WI38 (cell line): ENCODE results near the gene ZNF423.

Experiments used
- H3K4me3 ChIP-seq: 2 replicates; pipeline ENCODE4 v1.5.1; 2011; ENCODE audit warnings: low read depth, mild to moderate bottlenecking, control low read depth, low read length
- TF ChIP-seq, protein P1 (sequence below): IDR thresholded peaks from 2 replicates; pipeline ENCODE4 v1.5.1; 2012; ENCODE audit warnings: low read depth, mild to moderate bottlenecking, control low read depth, low read length

ZNF423 gene

DNA sequence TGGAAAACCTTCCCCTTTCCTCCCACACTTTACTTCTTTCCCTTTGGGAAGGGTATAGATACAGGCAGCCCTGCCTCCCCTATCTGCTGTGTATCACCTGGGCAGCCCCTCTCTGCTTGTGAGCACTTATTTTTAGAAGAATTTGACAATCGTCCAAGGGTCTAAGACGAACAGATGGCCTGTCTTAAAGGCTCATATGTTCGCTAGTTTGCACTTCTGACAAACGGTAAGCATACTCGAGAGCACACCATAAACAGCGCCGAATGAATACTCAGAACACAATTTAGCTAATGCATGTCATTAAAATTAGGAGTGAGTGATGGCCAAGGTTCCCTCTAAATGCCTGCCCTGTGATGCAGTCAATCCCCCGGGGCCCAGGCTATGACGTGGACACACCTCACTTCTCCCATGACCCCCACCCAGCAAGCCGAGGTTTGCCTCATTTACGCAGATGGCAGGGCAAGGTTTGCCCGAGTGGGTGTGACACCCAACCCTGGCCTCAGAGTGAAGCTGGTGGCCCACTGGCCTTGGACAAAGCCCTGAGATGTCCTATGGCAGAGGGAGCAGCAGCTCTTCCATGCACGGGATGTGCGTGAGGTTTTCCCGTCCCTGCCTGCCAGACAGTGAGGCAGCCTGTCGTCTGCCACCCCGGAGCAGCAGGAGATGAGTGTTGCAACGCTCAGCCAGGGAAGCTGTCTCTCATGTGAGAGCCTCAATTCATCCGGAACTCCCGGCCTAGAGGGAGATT lies 357.1 kb downstream of the ZNF423 start:
- TF ChIP-seq, protein P1, sequence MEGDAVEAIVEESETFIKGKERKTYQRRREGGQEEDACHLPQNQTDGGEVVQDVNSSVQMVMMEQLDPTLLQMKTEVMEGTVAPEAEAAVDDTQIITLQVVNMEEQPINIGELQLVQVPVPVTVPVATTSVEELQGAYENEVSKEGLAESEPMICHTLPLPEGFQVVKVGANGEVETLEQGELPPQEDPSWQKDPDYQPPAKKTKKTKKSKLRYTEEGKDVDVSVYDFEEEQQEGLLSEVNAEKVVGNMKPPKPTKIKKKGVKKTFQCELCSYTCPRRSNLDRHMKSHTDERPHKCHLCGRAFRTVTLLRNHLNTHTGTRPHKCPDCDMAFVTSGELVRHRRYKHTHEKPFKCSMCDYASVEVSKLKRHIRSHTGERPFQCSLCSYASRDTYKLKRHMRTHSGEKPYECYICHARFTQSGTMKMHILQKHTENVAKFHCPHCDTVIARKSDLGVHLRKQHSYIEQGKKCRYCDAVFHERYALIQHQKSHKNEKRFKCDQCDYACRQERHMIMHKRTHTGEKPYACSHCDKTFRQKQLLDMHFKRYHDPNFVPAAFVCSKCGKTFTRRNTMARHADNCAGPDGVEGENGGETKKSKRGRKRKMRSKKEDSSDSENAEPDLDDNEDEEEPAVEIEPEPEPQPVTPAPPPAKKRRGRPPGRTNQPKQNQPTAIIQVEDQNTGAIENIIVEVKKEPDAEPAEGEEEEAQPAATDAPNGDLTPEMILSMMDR: no peak
- H3K4me3 ChIP-seq: no peak overlapping the region

DNA sequence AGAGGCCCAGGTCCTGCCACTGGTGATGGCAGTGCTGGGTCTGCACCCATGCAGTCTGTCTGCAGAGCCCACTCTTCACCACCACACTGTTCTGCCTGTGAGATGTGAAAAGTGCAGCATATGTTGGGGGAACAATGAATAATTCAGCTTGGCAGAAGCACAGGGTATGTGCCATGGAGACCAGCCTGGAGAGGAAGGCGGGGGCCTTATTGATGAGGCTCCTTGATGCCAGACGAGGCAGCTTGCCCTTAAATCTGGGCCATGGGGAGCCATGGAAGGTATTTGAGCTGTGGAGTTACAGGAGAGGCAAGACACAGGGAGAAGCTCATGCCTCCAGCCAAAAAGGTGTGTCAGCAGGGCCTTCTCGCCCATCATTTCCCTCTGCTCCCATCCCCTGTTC lies 357.6 kb downstream of the ZNF423 start:
- H3K4me3 ChIP-seq: no peak overlapping the region
- TF ChIP-seq, protein P1: no peak

DNA sequence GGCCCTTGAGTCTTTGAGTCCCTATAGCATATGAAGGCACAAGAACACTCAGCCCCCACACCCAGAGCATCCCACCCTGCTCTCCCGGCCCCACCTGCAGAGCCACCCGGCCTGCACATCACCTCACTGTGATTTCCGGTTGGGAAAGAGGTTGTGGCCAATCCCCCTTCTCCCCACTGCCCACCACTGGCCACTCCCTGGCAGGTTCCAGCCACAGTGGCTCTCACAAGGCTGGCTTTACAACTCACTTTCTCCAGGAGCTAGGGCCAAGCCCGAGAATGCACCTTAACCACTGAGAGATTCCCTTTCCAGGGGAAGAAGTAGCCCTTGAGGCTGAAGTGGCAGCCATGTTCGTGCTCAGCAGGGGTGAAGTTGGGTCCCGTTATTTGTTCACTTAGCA lies 358.4 kb downstream of the ZNF423 start:
- H3K4me3 ChIP-seq: no peak overlapping the region
- TF ChIP-seq, protein P1: no peak

DNA sequence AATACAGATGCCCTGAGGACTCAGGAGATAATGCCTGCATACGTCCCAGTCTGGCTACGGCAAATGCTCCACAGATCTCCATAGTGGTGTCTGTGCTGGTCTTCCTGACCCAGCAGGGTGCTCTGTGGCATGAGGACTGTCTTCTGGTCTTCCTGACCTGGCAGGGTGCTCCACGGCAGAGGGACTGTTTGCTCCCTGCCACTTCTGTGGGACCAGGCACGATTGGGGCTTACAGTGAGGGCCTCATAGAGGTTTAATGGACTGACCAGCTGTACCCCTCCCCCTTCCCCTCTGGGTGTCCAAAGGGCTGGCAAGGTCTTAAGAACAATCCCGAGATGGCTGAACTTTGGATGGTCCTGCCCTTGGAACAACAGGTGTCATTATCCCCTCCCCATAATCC lies 359.3 kb downstream of the ZNF423 start:
- TF ChIP-seq, protein P1: no peak
- H3K4me3 ChIP-seq: no peak overlapping the region

DNA sequence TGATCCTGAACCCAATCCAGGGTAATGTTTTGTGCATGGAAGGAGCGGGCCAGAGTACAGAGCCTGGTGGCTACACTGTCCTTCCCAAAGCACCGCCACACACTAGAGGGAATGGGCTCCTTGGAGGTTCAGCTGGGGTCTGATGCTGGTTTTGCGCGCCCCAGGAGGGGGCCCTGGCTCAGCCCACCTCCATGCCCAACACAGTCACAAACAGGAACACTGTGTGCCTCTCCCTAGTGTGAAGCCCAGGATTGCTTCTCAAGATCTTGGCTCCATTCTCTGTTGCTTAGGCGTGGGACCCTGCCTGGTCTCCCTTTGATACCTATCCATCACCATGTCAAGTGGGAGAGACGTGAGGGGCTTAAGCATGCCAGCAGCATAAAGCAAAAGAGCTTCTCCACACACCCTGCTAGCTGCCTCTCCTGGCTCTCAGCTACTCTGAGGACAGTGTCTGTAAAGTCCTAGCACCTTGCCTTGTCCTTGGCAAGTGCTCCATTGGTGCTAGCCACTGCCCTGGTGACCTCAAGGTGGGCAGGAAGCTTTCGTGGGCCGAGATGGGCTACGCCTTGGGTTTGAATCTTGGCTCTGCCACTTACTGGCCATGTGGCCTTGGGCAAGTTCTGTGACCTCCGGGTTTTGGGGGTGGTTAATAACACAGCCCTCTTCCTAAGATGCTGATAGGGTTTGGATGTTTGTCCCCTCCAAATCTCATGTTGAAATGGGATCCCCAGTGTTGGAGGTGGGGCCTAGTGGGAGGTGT lies 360.1 kb downstream of the ZNF423 start:
- TF ChIP-seq, protein P1: no peak
- H3K4me3 ChIP-seq: no peak overlapping the region

DNA sequence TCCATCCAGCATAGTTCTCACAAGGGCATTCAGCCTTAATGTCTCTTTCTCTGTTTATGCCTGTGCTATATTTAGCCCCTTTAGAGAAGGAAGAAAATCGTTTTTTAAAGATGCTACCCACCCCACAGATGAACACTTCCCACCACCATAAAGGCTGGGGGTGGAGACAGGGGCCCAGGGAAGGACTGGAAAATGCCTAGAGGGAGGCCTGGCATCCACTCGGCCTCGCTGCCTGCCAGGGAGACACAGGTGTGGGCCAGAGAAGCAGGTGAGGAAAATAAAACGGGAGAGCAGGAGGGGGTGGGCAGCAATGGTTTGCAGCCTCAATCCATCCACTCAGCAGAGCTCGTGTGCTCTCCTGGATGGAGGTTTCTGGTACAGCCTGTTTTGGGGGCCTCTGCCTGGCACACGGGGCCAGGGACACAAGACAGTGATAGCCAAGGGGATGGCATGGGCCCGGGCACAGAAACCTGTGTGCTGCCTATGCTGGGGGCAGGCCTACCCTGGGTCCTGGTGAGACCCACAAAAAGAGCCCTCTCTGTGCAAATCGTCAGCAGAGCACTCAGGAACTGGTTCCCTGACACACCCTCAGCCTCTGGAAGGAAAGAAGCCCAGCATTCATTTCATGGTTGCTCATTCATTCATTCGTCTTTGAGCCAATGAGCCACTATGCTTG lies 360.9 kb downstream of the ZNF423 start:
- H3K4me3 ChIP-seq: no peak overlapping the region
- TF ChIP-seq, protein P1: no peak

DNA sequence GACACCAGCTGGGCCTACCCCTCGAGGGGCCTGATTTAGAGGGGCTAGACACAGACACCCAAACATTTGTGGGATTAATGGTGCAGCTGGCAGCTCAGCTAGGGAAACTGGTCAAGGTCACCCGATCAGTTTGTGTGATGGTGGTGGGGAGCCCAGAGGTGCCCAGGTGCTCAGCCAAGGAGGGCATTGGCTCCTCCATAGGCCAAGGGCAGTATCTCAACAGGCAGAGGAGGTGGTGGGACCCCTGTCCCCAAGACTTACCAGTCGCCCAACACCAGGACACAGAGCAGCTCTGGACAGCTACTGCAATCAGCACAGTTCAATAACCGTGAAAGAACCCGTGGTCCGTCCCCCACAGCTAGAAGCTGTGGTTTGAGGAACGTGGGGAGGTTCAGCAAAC lies 361.4 kb downstream of the ZNF423 start:
- no peak overlapping the region for H3K4me3 ChIP-seq
- TF ChIP-seq, protein P1: no peak
